Kidney tubule cell (primary cell): Measurements from ENCODE around the gene NAT9.

Source experiments
- DNase-seq: peaks from one replicate; pipeline ENCODE4 v3.0.0-alpha.2; 2018; ENCODE audit warnings: low spot score

The NAT9 gene

GRCh38 chr17:74744714-74745547 lies 31.2 kb downstream of the NAT9 start:
- peak; percentile 74 for DNase-seq

DNA sequence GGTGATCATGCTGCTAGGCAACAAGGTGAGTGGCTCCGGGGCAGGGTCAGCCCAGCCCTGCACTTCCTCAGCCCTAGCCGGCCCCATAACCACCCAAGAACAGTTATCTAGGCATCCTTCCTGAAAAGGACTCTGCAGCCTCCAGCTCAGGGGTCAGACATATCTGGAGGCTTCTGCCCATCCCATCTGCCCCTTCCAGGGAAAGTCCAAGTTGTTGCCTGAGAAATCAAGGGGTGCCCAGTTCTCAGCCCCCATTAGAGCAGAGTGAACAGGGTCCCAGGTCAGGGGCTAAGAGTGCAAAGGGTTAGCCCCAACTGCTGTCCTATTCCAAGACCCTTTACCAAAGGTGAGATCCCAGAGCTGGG lies 31.8 kb downstream of the NAT9 start:
- DNase-seq = no peak

- DNase-seq = no peak
These were observed 32.4 kb downstream of the NAT9 start for GRCh38 chr17:74743755-74744154.

GRCh38 chr17:74742978-74743545 lies 33.1 kb downstream of the NAT9 start:
- DNase-seq = peak; percentile 3

- DNase-seq = no peak
These were observed 34.0 kb downstream of the NAT9 start for GRCh38 chr17:74742153-74742515.

DNA sequence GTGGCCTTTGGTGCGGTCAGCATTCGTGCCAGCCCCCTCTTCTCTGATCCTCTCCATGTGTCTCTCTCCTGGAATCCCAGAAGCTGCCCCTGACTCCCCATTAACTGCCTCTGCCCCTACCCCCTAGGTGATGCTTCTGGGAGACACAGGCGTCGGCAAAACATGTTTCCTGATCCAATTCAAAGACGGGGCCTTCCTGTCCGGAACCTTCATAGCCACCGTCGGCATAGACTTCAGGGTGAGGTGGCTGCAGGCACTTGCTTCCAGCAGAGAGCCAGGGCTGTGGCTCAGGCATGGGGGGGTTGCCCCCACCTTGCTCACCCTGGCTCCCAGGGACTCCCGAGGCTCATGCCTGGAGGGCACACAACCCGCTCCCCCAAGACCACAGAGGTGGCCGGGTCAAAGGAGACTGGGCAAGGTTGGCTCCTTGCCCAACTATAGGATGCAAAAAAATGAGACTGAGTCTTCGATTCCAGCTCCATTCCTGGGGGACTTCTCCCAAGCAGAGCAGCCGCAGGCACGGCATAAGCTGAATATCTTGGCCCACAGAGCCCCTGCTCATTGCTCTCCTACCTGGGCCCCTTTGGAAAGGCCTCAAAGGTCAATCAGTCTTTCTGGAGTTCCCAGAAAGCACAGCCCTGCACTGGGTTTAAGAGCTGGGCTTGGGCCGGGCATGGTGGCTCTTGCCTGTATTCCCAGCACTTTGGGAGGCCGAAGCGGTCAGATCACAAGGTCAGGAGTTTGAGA lies 35.3 kb downstream of the NAT9 start:
- no peak for DNase-seq

- no peak for DNase-seq
These were observed 36.0 kb downstream of the NAT9 start for GRCh38 chr17:74740173-74740572.

DNA sequence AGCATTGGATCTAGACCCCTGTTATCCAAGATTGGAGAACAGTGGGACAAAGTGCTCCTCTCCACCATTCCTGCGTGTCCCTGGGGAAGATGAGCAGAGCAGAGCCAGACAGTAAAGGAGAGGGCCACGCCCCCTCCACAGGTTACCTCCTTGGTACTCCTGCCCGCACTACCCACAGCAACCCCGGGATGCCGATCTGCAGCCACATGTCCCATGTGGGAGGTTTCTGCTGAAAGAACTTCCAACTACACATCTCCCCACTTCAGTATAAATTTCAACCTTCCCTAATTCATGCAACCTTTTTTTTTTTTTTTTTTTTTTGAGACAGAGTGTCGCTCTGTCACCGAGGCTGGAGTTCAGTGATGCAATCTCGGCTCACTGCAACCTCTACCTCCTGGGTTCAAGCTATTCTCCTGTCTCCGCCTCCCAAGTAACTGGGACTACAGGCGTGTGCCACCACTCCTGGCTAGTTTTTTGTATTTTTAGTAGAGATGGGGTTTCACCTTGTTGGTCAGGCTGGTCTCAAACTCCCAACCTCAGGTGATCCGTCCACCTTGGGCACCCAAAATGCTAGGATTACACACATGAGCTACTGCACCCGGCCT lies 36.8 kb downstream of the NAT9 start:
- DNase-seq = no peak

GRCh38 chr17:74738051-74738996 lies 37.8 kb downstream of the NAT9 start:
- DNase-seq = no peak

DNA sequence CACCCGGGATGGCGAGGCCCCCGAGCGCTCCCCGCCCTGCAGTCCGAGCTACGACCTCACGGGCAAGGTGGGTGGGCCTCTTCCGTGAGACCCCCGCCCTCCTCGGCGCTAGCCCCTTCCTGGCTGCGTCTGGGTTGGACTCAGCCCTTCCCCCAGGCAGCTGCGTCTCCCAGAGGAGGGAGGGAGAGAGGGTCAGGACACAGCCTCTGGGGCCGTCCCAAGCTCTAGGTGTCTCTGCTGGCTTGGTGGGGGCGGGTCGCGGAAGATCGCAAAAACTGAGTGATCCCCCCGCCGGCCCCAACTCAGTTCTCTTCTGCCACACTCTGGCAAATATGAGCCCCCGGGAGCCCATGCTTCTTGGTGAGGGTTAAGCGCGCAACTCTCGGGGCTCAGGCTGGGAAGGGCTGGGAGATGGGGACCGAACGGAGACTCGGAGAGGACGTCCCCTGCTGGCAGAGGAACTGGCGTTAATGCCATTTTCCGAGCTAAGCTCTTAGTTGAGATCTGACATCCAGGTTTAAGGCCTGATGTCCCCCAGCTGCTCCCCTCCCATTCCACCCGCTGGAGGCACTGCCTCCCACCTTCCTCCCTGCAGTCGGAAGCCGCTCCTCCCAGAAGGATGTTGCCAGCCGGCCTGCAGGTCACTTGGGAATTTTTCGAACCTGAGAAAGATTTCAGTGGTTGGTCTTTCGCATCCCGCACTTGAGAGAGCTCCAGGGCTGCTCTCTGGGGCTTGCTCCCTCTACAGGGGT lies 38.7 kb downstream of the NAT9 start:
- DNase-seq = no peak

DNA sequence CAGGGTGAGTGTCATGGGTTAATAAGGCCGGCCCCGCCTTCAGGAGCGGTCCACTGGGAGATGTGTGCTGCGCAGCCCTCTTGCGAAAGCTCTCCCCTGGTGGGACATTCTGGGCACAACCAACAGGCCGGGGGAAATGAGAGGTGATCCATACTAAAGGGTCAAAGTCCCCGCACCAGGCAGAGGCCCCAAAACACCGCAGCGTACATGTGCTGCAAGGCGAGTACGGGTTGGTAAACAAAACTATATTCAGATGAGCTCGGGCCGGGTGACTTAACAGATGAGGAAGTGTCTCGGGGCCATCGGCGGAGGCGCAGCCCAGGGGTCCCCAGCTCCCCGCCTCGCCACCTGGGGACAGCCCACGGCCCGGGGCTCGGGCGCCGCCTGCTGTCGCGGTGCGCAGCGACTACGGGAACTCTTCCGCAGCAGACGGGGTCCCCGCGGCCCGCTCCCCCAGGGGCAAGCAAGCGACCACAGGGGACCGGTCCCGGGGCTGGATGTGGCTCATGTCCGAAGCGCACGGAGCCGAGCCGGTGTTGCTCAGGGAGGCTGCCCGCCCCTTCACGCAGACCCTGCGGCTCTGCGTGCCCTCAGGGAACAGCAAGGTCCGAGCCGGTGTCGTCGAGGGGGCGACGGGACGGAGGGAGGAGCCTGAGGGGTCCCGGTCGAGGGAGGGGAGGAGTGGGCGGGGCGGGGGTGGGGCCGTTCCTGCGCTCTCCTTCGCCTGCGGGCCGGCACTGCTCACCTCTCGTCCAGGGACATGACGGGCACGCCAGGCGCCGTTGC lies 39.4 kb downstream of the NAT9 start, which contains the start of gene RAB37:
Gene RAB37, plus strand, starts transcription at position 744 of the 786 bp plus-strand sequence. Its CDS starts 17 bp downstream, at position 761.
- DNase-seq = no peak

DNA sequence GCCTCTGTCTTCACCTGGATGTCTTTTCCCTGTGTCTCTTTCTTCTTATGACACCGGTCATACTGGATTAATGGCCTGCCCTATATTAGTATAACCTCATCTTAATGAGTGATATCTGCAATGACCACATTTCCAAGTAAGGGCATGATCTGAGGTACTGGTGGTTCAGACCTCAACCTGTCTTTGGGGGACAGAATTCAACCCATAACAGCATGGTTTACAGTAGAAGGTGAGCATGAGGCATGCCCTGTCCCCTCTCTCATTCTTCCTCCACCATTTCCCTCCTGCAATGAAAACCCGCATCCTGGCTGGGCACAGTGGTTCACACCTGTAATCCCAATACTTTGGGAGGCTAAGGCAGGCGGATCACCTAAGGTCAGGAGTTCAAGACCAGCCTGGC lies 41.9 kb downstream of the NAT9 start:
- no peak for DNase-seq

- DNase-seq = no peak
These were observed 42.6 kb downstream of the NAT9 start for GRCh38 chr17:74733365-74734122.

- DNase-seq = no peak
These were observed 43.9 kb downstream of the NAT9 start for GRCh38 chr17:74732042-74732867.

- DNase-seq = no peak
These were observed 44.9 kb downstream of the NAT9 start for GRCh38 chr17:74731347-74731605.

- DNase-seq = no peak
These were observed 45.4 kb downstream of the NAT9 start for GRCh38 chr17:74730491-74731346.

DNA sequence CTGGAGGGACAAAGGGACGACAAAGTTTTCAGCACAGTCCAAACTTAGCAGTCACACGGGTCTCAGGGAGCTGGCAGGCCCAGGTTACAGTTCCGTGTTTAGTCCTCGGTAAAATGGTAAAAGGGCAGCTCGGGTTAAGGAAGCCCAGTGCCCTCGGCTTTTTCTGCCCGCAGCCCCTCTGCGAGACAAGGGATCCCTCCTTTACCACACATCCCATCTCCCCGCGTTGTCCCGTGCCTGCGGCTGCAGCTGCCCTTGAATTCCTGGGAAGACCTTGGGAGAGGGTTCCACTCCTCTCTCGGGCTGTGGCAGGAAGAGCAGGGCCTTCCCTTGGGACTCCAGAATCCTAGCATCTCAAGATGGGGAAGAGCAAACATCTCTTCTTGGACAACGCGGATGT lies 46.3 kb downstream of the NAT9 start:
- DNase-seq = no peak

DNA sequence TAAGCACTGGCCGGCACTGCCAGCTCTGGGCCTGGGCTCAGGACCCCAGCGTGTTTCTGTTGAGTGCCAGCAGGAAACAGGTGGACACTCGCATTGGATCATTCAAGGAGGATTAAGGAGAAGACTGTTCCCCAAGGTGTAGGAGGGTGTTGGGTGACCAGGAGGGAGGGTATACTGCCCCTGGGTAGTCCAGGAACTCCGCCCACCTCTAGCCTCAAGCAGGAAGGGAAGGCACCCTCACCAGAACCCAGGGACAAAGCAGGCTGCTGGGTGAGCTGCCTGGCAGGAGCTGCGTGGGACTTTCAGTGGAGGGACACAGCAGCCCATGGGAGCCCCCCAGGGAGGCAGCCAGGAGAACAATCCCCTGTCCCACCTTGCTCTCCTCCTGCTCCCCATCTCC lies 46.8 kb downstream of the NAT9 start:
- no peak for DNase-seq
